Epithelial cell of proximal tubule (primary cell): ENCODE measurements around the gene LMO4. TPM values are rescaled to one million over a fixed set of nuclear protein-coding genes. Genes with fewer than 3 reads are reported as not detected.

Experiments
- DNase-seq: peaks from one replicate; pipeline ENCODE4 v3.0.0-alpha.2; 2011; ENCODE audit warnings: low read depth
- H3K4me3 ChIP-seq: 2 replicates; pipeline ENCODE4 v1.5.1; 2011; ENCODE audit warnings: low read depth, mild to moderate bottlenecking, low read length
- CTCF ChIP-seq: conservative IDR thresholded peaks from 2 replicates; pipeline ENCODE4 v1.5.1; 2012; ENCODE audit warnings: low read depth, mild to moderate bottlenecking, low read length
- total RNA-seq: library from RNA; depleted of rRNA; stranded (reverse); fragments of >200 nt; gene quantifications from 2 replicates; pipeline ENCODE4 v1.2.3, GENCODE V29; 2015

LMO4 gene
- total RNA-seq, 1 donor from 2014 or later = 23.4 TPM

- TF ChIP-seq CTCF = no peak
- DNase-seq = no peak
These were observed 41.2 kb downstream of the LMO4 start for GRCh38 chr1:87369736-87370478.

GRCh38 chr1:87370544-87370943, 41.9 kb downstream of the LMO4 start:
- no peak for DNase-seq
- TF ChIP-seq CTCF = no peak
- no peak overlapping the region for H3K4me3 ChIP-seq

More at GRCh38 chr1:87369736-87370478, 41.2 kb downstream of the LMO4 start:
- H3K4me3 ChIP-seq = no peak overlapping the region

- H3K4me3 ChIP-seq = no peak overlapping the region
- DNase-seq = no peak
- TF ChIP-seq CTCF = no peak
These were observed 50.6 kb downstream of the LMO4 start for GRCh38 chr1:87379306-87379705.

- no peak for TF ChIP-seq CTCF
- no peak overlapping the region for H3K4me3 ChIP-seq
- DNase-seq = no peak
These were observed 57.6 kb downstream of the LMO4 start for GRCh38 chr1:87386217-87386790.

- H3K4me3 ChIP-seq = no peak overlapping the region
- no peak for DNase-seq
- no peak for TF ChIP-seq CTCF
These were observed 59.7 kb downstream of the LMO4 start for GRCh38 chr1:87388411-87388810.

- H3K4me3 ChIP-seq = no peak overlapping the region
- no peak for DNase-seq
- TF ChIP-seq CTCF = no peak
These were observed 60.3 kb downstream of the LMO4 start for GRCh38 chr1:87389011-87389410.

- no peak for DNase-seq
- no peak overlapping the region for H3K4me3 ChIP-seq
- no peak for TF ChIP-seq CTCF
These were observed 60.9 kb downstream of the LMO4 start for GRCh38 chr1:87389546-87389945.
